Stomach (tissue), 4 donors: Measurements from ENCODE around the gene FCN3.

Experiments used
- EP300 ChIP-seq: sonication (generic); formaldehyde crosslinking; IDR thresholded peaks from one replicate; pipeline ENCODE4 v1.6.1; 2017; ENCODE audit warnings: antibody characterized with exemption
- POLR2A ChIP-seq, 4 donors: fragments of 450-650 bp; IDR thresholded peaks; one replicate each; pipeline ENCODE4 v1.6.1; 2016; ENCODE audit warnings: antibody characterized with exemption in 4 of 4, control low read depth in 2 of 4, mild to moderate bottlenecking in 1 of 4, moderate library complexity in 1 of 4
- POLR2AphosphoS5 ChIP-seq, 3 donors: sonication (generic); formaldehyde crosslinking; IDR thresholded peaks; one replicate each; pipeline ENCODE4 v1.6.1; 2016; ENCODE audit warnings: antibody characterized with exemption in 3 of 3
- TF ChIP-seq, protein P1 (sequence below), 7 experiments: fragments of 450-650 bp in 4 of 7; fragments of 200-600 bp in 3 of 7; sonication (generic) in 3 of 7; IDR thresholded peaks; one replicate each; pipeline ENCODE4 v1.5.1; 2016 to 2019; ENCODE audit warnings: antibody characterized with exemption in 7 of 7, control low read depth in 2 of 7, mild to moderate bottlenecking in 1 of 7

DNA sequence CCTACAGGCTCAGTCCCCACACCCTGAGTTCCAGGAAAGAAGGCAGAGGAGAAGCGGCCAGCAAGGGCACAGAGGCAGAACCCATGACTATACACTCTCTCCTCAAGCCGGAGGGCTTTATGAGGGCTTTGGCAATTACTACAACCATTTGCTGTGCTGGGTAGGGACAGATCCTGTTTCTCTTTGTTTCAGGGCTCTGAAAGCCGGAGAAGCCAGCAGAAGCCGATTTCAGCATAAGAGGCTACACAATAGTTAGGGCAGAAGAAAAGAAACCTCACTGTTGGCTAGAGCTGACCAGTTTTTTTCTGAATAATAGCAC, 31.7 kb upstream of the FCN3 start:
- TF ChIP-seq POLR2AphosphoS5 (IDR thresholded peaks at IDR 0.05) (no peak), EP300 (no peak), POLR2A (IDR thresholded peaks at IDR 0.05) (no peak)
- TF ChIP-seq, protein P1, sequence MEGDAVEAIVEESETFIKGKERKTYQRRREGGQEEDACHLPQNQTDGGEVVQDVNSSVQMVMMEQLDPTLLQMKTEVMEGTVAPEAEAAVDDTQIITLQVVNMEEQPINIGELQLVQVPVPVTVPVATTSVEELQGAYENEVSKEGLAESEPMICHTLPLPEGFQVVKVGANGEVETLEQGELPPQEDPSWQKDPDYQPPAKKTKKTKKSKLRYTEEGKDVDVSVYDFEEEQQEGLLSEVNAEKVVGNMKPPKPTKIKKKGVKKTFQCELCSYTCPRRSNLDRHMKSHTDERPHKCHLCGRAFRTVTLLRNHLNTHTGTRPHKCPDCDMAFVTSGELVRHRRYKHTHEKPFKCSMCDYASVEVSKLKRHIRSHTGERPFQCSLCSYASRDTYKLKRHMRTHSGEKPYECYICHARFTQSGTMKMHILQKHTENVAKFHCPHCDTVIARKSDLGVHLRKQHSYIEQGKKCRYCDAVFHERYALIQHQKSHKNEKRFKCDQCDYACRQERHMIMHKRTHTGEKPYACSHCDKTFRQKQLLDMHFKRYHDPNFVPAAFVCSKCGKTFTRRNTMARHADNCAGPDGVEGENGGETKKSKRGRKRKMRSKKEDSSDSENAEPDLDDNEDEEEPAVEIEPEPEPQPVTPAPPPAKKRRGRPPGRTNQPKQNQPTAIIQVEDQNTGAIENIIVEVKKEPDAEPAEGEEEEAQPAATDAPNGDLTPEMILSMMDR (IDR thresholded peaks at IDR 0.05) = no peak
